Astrocyte of the spinal cord (primary cell): Measurements from ENCODE around the gene HOXD11.
A peak's percentile ranks its signal among the peaks of the same experiment; 100 is the strongest.

Source experiments
- DNase-seq: peaks from one replicate; pipeline ENCODE4 v3.0.0; 2011; ENCODE audit warnings: low read depth, low spot score
- H3K4me3 ChIP-seq: 2 replicates; pipeline ENCODE4 v1.5.1; 2011; ENCODE audit warnings: low read depth, mild to moderate bottlenecking, low read length, moderate library complexity
- in situ Hi-C: cut with HindIII; loops from 2 replicates; pipeline ENCODE4 v1.10.0; 2017; ENCODE audit warnings: low sequenced_read_pairs
- TF ChIP-seq, protein P1 (sequence below): IDR thresholded peaks from 2 replicates; pipeline ENCODE4 v1.5.1; 2012; ENCODE audit warnings: low read depth, mild to moderate bottlenecking, low read length, inconsistent platforms

Gene HOXD11

DNA sequence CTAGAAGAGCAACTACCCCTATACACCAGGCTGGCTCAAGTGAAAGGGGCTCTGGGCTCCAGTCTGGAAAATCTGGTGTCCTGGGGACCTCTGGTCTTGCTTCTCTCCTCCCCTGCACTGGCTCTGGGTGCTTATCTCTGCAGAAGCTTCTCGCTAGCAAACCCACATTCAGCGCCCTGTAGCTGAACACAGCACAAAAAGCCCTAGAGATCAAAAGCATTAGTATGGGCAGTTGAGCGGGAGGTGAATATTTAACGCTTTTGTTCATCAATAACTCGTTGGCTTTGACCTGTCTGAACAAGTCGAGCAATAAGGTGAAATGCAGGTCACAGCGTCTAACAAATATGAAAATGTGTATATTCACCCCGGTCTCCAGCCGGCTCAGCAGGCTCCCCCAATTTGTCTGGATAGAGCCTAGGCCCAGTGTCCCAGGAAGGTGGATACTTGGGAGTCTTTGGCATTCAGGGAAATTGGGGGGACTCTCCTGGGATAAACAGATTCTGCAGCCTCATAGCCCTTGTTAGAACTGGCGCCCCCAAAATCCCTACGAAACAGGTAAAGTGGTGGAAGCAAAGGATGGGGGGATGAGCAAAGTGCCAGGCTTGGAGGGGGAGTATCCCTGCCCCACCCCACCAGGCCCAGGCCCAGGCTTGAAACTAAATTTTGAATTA lies 41.8 kb downstream of the HOXD11 start:
- H3K4me3 ChIP-seq, result no peak overlapping the region
- TF ChIP-seq, protein P1, sequence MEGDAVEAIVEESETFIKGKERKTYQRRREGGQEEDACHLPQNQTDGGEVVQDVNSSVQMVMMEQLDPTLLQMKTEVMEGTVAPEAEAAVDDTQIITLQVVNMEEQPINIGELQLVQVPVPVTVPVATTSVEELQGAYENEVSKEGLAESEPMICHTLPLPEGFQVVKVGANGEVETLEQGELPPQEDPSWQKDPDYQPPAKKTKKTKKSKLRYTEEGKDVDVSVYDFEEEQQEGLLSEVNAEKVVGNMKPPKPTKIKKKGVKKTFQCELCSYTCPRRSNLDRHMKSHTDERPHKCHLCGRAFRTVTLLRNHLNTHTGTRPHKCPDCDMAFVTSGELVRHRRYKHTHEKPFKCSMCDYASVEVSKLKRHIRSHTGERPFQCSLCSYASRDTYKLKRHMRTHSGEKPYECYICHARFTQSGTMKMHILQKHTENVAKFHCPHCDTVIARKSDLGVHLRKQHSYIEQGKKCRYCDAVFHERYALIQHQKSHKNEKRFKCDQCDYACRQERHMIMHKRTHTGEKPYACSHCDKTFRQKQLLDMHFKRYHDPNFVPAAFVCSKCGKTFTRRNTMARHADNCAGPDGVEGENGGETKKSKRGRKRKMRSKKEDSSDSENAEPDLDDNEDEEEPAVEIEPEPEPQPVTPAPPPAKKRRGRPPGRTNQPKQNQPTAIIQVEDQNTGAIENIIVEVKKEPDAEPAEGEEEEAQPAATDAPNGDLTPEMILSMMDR, result no peak
- no peak for DNase-seq
- in situ Hi-C loops, result no loop called here

DNA sequence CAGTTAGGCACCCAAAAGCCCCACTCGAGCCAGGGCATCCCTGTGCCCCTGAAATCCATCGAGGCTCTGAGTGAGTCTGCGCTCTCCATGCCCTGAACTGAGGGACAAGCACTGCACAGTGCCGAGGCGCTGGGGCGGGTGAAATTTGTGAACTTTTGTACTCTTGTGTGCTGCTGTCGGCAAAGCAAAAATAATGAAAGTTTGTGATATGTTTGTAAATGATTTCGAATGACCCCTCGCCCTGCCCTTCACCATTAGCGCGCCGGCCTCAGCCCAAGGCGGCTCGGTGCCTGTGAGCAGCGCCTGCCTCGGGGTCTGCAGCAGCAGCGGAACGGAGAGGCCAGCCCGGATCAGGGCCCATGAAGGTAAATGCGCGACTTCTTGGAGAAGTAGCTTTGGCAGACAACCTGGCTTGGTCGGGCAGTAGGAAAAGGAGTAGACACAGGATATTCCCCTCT lies 42.4 kb downstream of the HOXD11 start:
- in situ Hi-C loops, result no loop called here
- H3K4me3 ChIP-seq, result no peak overlapping the region
- TF ChIP-seq, protein P1, result no peak
- DNase-seq, result no peak

DNA sequence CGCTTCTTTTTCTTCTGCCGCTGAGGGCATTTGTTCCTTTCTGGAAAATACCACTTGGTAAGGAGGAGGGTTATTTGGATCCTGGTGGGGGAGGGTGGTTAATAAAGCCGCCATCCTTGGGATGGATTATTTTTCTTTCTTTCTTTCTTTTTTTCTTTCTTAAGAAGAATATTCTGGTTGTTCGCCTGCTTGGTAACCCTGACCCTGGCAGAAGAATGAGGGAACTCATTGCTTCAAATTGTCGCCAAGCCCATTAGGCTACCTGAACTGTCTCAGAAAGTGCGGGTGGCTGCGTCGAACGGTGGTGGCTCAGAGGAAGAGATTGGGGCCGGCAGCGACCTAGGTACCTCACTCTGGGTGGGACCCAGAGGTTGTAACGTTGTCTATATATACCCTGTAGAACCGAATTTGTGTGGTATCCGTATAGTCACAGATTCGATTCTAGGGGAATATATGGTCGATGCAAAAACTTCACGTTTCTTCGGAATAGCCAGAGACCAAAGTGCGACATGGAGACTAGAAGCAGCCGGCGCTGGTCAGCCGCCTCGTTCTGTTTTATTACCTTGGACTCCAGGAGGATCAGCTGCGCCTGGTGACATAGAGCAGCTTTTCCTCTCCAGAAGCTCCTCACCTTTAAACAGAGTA lies 43.0 kb downstream of the HOXD11 start:
- DNase-seq, result no peak
- TF ChIP-seq, protein P1, result no peak
- in situ Hi-C loops, result no loop called here
- H3K4me3 ChIP-seq, result no peak overlapping the region

DNA sequence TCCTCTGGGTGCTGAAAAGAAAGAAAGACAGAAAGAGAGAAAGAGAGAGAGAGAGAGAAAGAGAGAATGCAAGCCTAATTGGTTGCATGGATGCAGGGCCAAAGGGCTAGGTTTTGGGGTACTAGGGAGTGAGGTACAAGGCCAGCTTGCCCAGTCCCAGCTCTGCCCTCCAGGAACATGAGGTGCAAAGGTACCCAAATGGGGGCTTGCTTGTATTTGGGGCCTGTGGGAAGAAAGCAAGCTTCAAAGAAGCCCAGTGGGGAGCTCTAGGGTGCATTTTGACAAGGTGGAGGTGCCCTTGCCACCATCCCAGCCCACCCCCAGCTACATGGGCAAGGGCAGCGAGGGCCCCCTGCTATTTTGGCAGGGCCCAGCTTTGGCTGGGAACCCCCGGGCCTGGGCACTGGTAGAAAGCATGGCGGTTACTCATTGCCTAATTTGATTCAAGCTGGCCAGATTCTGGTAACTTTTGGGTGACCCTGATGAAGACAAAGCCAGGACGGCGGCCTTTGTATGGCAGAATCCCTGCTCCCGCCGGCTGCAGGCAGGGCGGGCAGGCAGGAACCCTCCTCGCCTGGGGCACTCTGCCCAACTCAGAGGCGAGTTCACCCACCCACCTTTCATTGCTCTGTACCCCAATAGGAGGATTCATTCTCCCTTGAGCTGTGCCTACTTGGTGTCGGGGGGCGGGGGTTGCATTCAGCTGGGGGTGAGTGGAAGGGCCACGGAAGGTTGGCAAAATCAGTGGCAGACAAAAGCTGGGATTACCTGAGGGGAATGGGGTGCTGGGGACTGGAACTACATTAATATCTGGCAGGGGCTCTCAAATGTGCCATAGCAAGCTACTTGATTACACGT lies 43.7 kb downstream of the HOXD11 start:
- TF ChIP-seq, protein P1, result no peak
- in situ Hi-C loops, result no loop called here
- H3K4me3 ChIP-seq, result no peak overlapping the region
- no peak for DNase-seq

DNA sequence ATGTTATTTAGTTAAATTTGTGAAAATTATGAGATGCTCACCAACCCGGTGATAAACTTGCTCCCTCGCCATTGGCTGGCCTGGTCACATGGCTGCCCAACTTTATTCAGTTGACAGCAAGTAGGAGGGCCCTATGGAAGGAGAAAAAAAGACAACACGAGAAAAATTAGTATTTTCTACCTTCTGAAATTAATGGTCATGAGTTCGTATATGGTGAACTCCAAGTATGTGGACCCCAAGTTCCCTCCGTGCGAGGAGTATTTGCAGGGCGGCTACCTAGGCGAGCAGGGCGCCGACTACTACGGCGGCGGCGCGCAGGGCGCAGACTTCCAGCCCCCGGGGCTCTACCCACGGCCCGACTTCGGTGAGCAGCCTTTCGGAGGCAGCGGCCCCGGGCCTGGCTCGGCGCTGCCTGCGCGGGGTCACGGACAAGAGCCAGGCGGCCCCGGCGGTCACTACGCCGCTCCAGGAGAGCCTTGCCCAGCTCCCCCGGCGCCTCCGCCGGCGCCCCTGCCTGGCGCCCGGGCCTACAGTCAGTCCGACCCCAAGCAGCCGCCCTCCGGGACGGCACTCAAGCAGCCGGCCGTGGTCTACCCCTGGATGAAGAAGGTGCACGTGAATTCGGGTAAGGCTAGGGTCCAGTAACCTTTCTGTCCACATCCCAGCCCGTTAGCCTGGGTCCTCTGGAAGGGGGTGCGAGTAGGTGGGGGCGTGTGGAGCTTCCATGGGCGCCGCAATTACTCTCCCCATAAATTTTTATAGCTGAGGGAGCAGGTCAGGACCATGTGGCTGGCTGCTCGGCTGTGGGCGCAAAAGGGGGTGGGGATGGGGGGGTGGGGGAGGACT lies 44.6 kb downstream of the HOXD11 start, which contains the start of gene HOXD4:
Gene HOXD4 (plus strand): TSS at position 109 of the 846 bp plus-strand sequence. CDS start 84 bp downstream, at position 193.
- no peak for DNase-seq
- in situ Hi-C loops, result no loop called here
- peak within 1 kb of the TSS; percentile 32 for H3K4me3 ChIP-seq
- TF ChIP-seq, protein P1, result no peak
